HEK293 (cell line): Measurements from ENCODE around the gene TNIP1.

Experiments
- CTCF ChIA-PET: fragments of 350-600 bp; formaldehyde crosslinking; extraction: SDS; loops from one replicate; lab custom pipeline; 2021; ENCODE audit warnings: antibody characterized with exemption; lab: Yijun Ruan, JAX
- POLR2A ChIA-PET: fragments of 300-600 bp; formaldehyde crosslinking; extraction: SDS; loops from one replicate; lab custom pipeline; 2020; ENCODE audit warnings: antibody characterized with exemption, inconsistent platforms; lab: Yijun Ruan, JAX
- H3K27ac ChIP-seq: fragments of 200-500 bp; sonication (Bioruptor generic); 2 replicates; pipeline ENCODE4 v1.5.1; 2014; ENCODE audit warnings: low read depth, low read length, control low read depth, inconsistent platforms; ENCODE audit errors: extremely low read depth
- H3K36me3 ChIP-seq, 2 experiments: fragments of 200-500 bp in 1 of 2; sonication (Bioruptor generic) in 1 of 2; 1 replicate in 1 of 2; 2 replicates in 1 of 2; pipeline ENCODE4 v1.5.1; 2014 to 2017; ENCODE audit warnings: inconsistent platforms in 2 of 2, low read length in 2 of 2; ENCODE audit not compliant: control insufficient read depth in 2 of 2, insufficient read depth in 1 of 2
- H3K4me1 ChIP-seq: fragments of 200-500 bp; sonication (Bioruptor generic); 2 replicates; pipeline ENCODE4 v1.5.1; 2014; ENCODE audit warnings: mild to moderate bottlenecking, low read length, inconsistent platforms; ENCODE audit not compliant: control insufficient read depth, insufficient read depth
- H3K4me3 ChIP-seq: 2 replicates; pipeline ENCODE4 v1.5.1; 2011; ENCODE audit warnings: low read depth, mild to moderate bottlenecking, control low read depth, low read length, moderate library complexity
- H3K9me3 ChIP-seq: fragments of 200-500 bp; sonication (Bioruptor generic); 2 replicates; pipeline ENCODE4 v1.5.1; 2014; ENCODE audit warnings: low read depth, low read length, inconsistent platforms; ENCODE audit not compliant: control insufficient read depth, insufficient read depth
- HOXA7 ChIP-seq: sonication (generic); formaldehyde crosslinking; IDR thresholded peaks from 2 replicates; pipeline ENCODE4 v1.8.1; 2022; ENCODE audit warnings: missing genetic modification reagents, borderline replicate concordance
- IKZF3 ChIP-seq: fragments of 450-650 bp; IDR thresholded peaks from 2 replicates; pipeline ENCODE4 v1.5.0; 2018; ENCODE audit warnings: missing biosample characterization, mild to moderate bottlenecking, missing genetic modification characterization, moderate library complexity
- KLF7 ChIP-seq: fragments of 450-650 bp; formaldehyde crosslinking; IDR thresholded peaks from 2 replicates; pipeline ENCODE4 v1.5.1; 2016; ENCODE audit warnings: missing biosample characterization, missing genetic modification characterization, borderline replicate concordance
- KLF9 ChIP-seq: fragments of 450-650 bp; formaldehyde crosslinking; IDR thresholded peaks from 2 replicates; pipeline ENCODE4 v1.5.1; 2016; ENCODE audit warnings: missing biosample characterization, missing genetic modification characterization, low read depth
- MEIS1 ChIP-seq: sonication (generic); formaldehyde crosslinking; IDR thresholded peaks from 2 replicates; pipeline ENCODE4 v1.8.1; 2022; ENCODE audit warnings: missing genetic modification reagents, mild to moderate bottlenecking, borderline replicate concordance
- OVOL3 ChIP-seq: fragments of 450-650 bp; formaldehyde crosslinking; IDR thresholded peaks from 2 replicates; pipeline ENCODE4 v1.5.1; 2016; ENCODE audit warnings: missing biosample characterization, missing genetic modification characterization
- TRIM28 ChIP-seq: IDR thresholded peaks from 2 replicates; pipeline ENCODE4 v1.6.1; 2011; ENCODE audit warnings: low read length, control low read depth, borderline replicate concordance
- ZBTB8A ChIP-seq: fragments of 450-650 bp; formaldehyde crosslinking; IDR thresholded peaks from 2 replicates; pipeline ENCODE4 v1.5.1; 2016; ENCODE audit warnings: missing biosample characterization, missing genetic modification characterization
- ZNF10 ChIP-seq: fragments of 450-650 bp; formaldehyde crosslinking; IDR thresholded peaks from 2 replicates; pipeline ENCODE4 v1.5.1; 2017; ENCODE audit warnings: missing biosample characterization, missing genetic modification characterization
- ZNF112 ChIP-seq: fragments of 450-650 bp; formaldehyde crosslinking; IDR thresholded peaks from 2 replicates; pipeline ENCODE4 v1.5.0; 2017; ENCODE audit warnings: missing biosample characterization, missing genetic modification characterization
- ZNF133 ChIP-seq: fragments of 450-650 bp; formaldehyde crosslinking; IDR thresholded peaks from 2 replicates; pipeline ENCODE4 v1.5.1; 2016; ENCODE audit warnings: missing biosample characterization, missing genetic modification characterization
- ZNF146 ChIP-seq: fragments of 450-650 bp; formaldehyde crosslinking; IDR thresholded peaks from 2 replicates; pipeline ENCODE4 v1.5.1; 2016; ENCODE audit warnings: missing biosample characterization, missing genetic modification characterization
- ZNF157 ChIP-seq: fragments of 450-650 bp; formaldehyde crosslinking; IDR thresholded peaks from 2 replicates; pipeline ENCODE4 v1.5.1; 2016; ENCODE audit warnings: missing biosample characterization, missing genetic modification characterization
- ZNF184 ChIP-seq: fragments of 450-650 bp; IDR thresholded peaks from 2 replicates; pipeline ENCODE4 v1.5.1; 2018; ENCODE audit warnings: missing biosample characterization, mild to moderate bottlenecking, missing genetic modification characterization
- ZNF214 ChIP-seq: fragments of 450-650 bp; formaldehyde crosslinking; IDR thresholded peaks from 2 replicates; pipeline ENCODE4 v1.5.1; 2017; ENCODE audit warnings: missing biosample characterization, mild to moderate bottlenecking, missing genetic modification characterization, borderline replicate concordance
- ZNF292 ChIP-seq: fragments of 450-650 bp; formaldehyde crosslinking; IDR thresholded peaks from 2 replicates; pipeline ENCODE4 v1.5.1; 2016; ENCODE audit warnings: low read depth, missing biosample characterization, missing genetic modification characterization, borderline replicate concordance
- ZNF423 ChIP-seq: fragments of 450-650 bp; formaldehyde crosslinking; IDR thresholded peaks from 2 replicates; pipeline ENCODE4 v1.5.1; 2016; ENCODE audit warnings: missing biosample characterization, missing genetic modification characterization
- ZNF529 ChIP-seq: fragments of 450-650 bp; formaldehyde crosslinking; IDR thresholded peaks from 2 replicates; pipeline ENCODE4 v1.5.1; 2017; ENCODE audit warnings: missing genetic modification characterization, missing biosample characterization; ENCODE audit not compliant: insufficient replicate concordance
- ZNF626 ChIP-seq: fragments of 450-650 bp; sonication (Bioruptor Pico); formaldehyde crosslinking; IDR thresholded peaks from 2 replicates; pipeline ENCODE4 v1.5.1; 2018; ENCODE audit warnings: missing biosample characterization, missing genetic modification characterization, inconsistent platforms
- ZNF837 ChIP-seq: fragments of 450-650 bp; formaldehyde crosslinking; IDR thresholded peaks from 2 replicates; pipeline ENCODE4 v1.5.1; 2016; ENCODE audit warnings: missing biosample characterization, missing genetic modification characterization
- ZSCAN16 ChIP-seq: fragments of 450-650 bp; formaldehyde crosslinking; IDR thresholded peaks from 2 replicates; pipeline ENCODE4 v1.5.1; 2016; ENCODE audit warnings: missing biosample characterization, missing genetic modification characterization
- TF ChIP-seq, protein P1 (sequence below): fragments of 450-650 bp; formaldehyde crosslinking; IDR thresholded peaks from 2 replicates; pipeline ENCODE4 v1.5.1; 2017; ENCODE audit warnings: missing biosample characterization, mild to moderate bottlenecking, missing genetic modification characterization, moderate library complexity
- TF ChIP-seq, protein P2 (sequence below): fragments of 450-650 bp; formaldehyde crosslinking; conservative IDR thresholded peaks from 2 replicates; pipeline ENCODE4 v1.5.1; 2016; ENCODE audit warnings: low read depth, missing biosample characterization, missing genetic modification characterization
- TF ChIP-seq, protein P3 (sequence below): fragments of 450-650 bp; formaldehyde crosslinking; IDR thresholded peaks from 2 replicates; pipeline ENCODE4 v1.5.1; 2016; ENCODE audit warnings: missing biosample characterization, missing genetic modification characterization, low read depth
- TF ChIP-seq, protein P4 (sequence below): fragments of 450-650 bp; formaldehyde crosslinking; optimal IDR thresholded peaks from 2 replicates; pipeline ENCODE3; 2016; ENCODE audit warnings: missing biosample characterization, mild to moderate bottlenecking, missing genetic modification characterization
- TF ChIP-seq, protein P5 (sequence below): fragments of 450-650 bp; formaldehyde crosslinking; IDR thresholded peaks from 2 replicates; pipeline ENCODE4 v1.5.1; 2016; ENCODE audit warnings: missing biosample characterization, missing genetic modification characterization, borderline replicate concordance

TNIP1 gene

DNA sequence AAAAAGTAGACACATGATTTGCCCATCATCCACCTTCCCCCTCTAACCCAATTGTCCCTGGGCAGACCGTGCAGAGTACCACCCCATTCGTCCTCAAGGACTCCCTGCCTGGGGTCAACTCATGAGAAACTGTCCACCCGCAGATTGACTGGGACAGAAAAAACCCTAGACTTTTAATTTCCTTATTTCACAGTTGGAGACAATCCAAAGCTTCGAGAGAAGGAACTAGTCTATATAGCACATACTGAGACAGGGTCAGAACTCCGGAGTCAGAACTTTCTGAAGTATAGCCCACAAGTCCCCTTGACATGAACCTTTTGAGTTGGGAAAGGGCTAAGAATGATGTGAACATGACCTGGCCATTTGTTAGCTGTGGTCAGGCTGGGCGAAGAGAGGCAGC lies 68.0 kb downstream of the TNIP1 start:
- H3K4me1 ChIP-seq: no peaks in the 10 kb centered on the region
- no peak overlapping the region for H3K4me3 ChIP-seq
- ChIA-PET POLR2A (no interaction called here), CTCF (interaction anchor here (0.6 to 1.4 kb wide), 2 partner anchors 11 to 707 kb away, joined by 3 to 4 read pairs; no protein-coding TSS in a partner anchor)
- TF ChIP-seq, protein P1, sequence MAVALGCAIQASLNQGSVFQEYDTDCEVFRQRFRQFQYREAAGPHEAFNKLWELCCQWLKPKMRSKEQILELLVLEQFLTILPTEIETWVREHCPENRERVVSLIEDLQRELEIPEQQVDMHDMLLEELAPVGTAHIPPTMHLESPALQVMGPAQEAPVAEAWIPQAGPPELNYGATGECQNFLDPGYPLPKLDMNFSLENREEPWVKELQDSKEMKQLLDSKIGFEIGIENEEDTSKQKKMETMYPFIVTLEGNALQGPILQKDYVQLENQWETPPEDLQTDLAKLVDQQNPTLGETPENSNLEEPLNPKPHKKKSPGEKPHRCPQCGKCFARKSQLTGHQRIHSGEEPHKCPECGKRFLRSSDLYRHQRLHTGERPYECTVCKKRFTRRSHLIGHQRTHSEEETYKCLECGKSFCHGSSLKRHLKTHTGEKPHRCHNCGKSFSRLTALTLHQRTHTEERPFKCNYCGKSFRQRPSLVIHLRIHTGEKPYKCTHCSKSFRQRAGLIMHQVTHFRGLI: no peak
- TF ChIP-seq IKZF3 (tag by site-specific recombination) (no peak), ZNF10 (no peak), ZNF837 (no peak), HOXA7 (CRISPR knock-in tag) (no peak), ZNF292 (tag by site-specific recombination) (no peak), ZNF157 (tag by site-specific recombination) (no peak)
- TF ChIP-seq, protein P2, sequence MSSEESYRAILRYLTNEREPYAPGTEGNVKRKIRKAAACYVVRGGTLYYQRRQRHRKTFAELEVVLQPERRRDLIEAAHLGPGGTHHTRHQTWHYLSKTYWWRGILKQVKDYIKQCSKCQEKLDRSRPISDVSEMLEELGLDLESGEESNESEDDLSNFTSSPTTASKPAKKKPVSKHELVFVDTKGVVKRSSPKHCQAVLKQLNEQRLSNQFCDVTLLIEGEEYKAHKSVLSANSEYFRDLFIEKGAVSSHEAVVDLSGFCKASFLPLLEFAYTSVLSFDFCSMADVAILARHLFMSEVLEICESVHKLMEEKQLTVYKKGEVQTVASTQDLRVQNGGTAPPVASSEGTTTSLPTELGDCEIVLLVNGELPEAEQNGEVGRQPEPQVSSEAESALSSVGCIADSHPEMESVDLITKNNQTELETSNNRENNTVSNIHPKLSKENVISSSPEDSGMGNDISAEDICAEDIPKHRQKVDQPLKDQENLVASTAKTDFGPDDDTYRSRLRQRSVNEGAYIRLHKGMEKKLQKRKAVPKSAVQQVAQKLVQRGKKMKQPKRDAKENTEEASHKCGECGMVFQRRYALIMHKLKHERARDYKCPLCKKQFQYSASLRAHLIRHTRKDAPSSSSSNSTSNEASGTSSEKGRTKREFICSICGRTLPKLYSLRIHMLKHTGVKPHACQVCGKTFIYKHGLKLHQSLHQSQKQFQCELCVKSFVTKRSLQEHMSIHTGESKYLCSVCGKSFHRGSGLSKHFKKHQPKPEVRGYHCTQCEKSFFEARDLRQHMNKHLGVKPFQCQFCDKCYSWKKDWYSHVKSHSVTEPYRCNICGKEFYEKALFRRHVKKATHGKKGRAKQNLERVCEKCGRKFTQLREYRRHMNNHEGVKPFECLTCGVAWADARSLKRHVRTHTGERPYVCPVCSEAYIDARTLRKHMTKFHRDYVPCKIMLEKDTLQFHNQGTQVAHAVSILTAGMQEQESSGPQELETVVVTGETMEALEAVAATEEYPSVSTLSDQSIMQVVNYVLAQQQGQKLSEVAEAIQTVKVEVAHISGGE (tag by site-specific recombination): no peak
- TF ChIP-seq, protein P3, sequence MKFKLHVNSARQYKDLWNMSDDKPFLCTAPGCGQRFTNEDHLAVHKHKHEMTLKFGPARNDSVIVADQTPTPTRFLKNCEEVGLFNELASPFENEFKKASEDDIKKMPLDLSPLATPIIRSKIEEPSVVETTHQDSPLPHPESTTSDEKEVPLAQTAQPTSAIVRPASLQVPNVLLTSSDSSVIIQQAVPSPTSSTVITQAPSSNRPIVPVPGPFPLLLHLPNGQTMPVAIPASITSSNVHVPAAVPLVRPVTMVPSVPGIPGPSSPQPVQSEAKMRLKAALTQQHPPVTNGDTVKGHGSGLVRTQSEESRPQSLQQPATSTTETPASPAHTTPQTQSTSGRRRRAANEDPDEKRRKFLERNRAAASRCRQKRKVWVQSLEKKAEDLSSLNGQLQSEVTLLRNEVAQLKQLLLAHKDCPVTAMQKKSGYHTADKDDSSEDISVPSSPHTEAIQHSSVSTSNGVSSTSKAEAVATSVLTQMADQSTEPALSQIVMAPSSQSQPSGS: no peak
- H3K36me3 ChIP-seq: no peaks in the 10 kb centered on the region
- no peak overlapping the region for H3K27ac ChIP-seq
- no peaks in the 10 kb centered on the region for H3K9me3 ChIP-seq

DNA sequence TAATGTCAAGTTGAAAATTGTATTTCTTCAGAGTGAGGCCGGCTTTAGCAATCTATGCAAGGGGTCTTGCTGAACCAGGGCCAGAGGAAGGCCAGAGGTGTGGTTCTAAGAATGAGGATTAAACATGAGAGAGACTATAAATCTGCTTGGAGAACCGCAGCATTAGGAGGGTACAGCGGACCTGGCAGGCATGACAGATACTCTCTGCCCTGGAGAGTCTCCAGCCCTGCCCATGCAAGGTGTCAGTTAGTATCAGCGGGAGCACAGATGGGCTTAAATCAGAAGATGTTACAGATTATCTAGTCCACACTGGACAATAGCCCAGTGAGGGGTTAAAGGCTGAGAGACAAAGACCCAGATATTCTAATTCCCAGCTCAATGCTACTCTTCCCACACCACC lies 71.9 kb downstream of the TNIP1 start:
- H3K4me1 ChIP-seq: no peaks in the 10 kb centered on the region
- ChIA-PET CTCF (no interaction called here), POLR2A (no interaction called here)
- TF ChIP-seq ZNF146 (tag by site-specific recombination) (no peak), ZNF529 (no peak), KLF7 (no peak), ZNF112 (no peak), ZNF214 (no peak), ZNF626 (tag by site-specific recombination) (no peak), ZNF184 (no peak), ZNF133 (tag by site-specific recombination) (no peak), ZSCAN16 (tag by site-specific recombination) (no peak), TRIM28 (no peak), KLF9 (no peak), OVOL3 (tag by site-specific recombination) (no peak), ZNF423 (tag by site-specific recombination) (no peak), ZBTB8A (tag by site-specific recombination) (no peak), MEIS1 (CRISPR knock-in tag) (no peak)
- TF ChIP-seq, protein P4, sequence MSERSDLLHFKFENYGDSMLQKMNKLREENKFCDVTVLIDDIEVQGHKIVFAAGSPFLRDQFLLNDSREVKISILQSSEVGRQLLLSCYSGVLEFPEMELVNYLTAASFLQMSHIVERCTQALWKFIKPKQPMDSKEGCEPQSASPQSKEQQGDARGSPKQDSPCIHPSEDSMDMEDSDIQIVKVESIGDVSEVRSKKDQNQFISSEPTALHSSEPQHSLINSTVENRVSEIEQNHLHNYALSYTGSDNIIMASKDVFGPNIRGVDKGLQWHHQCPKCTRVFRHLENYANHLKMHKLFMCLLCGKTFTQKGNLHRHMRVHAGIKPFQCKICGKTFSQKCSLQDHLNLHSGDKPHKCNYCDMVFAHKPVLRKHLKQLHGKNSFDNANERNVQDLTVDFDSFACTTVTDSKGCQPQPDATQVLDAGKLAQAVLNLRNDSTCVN (tag by site-specific recombination): no peak
- TF ChIP-seq, protein P5, sequence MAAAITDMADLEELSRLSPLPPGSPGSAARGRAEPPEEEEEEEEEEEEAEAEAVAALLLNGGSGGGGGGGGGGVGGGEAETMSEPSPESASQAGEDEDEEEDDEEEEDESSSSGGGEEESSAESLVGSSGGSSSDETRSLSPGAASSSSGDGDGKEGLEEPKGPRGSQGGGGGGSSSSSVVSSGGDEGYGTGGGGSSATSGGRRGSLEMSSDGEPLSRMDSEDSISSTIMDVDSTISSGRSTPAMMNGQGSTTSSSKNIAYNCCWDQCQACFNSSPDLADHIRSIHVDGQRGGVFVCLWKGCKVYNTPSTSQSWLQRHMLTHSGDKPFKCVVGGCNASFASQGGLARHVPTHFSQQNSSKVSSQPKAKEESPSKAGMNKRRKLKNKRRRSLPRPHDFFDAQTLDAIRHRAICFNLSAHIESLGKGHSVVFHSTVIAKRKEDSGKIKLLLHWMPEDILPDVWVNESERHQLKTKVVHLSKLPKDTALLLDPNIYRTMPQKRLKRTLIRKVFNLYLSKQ (tag by site-specific recombination): no peak
- TF ChIP-seq, protein P1: no peak
- H3K27ac ChIP-seq: no peak overlapping the region
- H3K36me3 ChIP-seq: no peaks in the 10 kb centered on the region
- no peaks in the 10 kb centered on the region for H3K9me3 ChIP-seq
- H3K4me3 ChIP-seq: no peak overlapping the region
